K562 (cell line): ENCODE data around the gene PUSL1. TPM values are rescaled to one million over a fixed set of nuclear protein-coding genes. Genes with fewer than 3 reads are reported as not detected.

Source experiments
- CHD1 ChIP-seq: fragments of 200-600 bp; sonication (generic); IDR thresholded peaks from one replicate; pipeline ENCODE4 v1.6.1; 2012; ENCODE audit warnings: mild to moderate bottlenecking, moderate library complexity, low read length, inconsistent platforms
- CTCF ChIP-seq, 3 experiments: IDR thresholded peaks in 2 of 3; conservative IDR thresholded peaks in 1 of 3; 2 replicates each; pipeline ENCODE4 v1.5.1; 2011 to 2012; ENCODE audit warnings: low read length in 3 of 3, mild to moderate bottlenecking in 3 of 3, control low read depth in 2 of 3, improper control_type of control experiment in 1 of 3, inconsistent platforms in 1 of 3, low read depth in 1 of 3, mixed read lengths in 1 of 3, moderate library complexity in 1 of 3; ENCODE audit not compliant: insufficient read depth in 2 of 3
- DPF2 ChIP-seq: fragments of 450-650 bp; IDR thresholded peaks from 2 replicates; pipeline ENCODE4 v1.6.1; 2016
- E2F6 ChIP-seq, 2 experiments: IDR thresholded peaks; 2 replicates each; pipeline ENCODE4 v1.6.1; 2011; ENCODE audit warnings: borderline replicate concordance in 1 of 2, control low read depth in 1 of 2, low read depth in 1 of 2, low read length in 1 of 2, mild to moderate bottlenecking in 1 of 2, mixed read lengths in 1 of 2, moderate library complexity in 1 of 2; ENCODE audit not compliant: insufficient read depth in 1 of 2, insufficient read length in 1 of 2, poor library complexity in 1 of 2, severe bottlenecking in 1 of 2; ENCODE audit errors: extremely low read depth in 1 of 2
- GMEB1 ChIP-seq: fragments of 250-450 bp; sonication (Bioruptor Pico); IDR thresholded peaks from 2 replicates; pipeline ENCODE4 v1.4.0; 2020; ENCODE audit warnings: mild to moderate bottlenecking
- ID3 ChIP-seq, 2 experiments: fragments of 250-450 bp in 1 of 2; fragments of 450-650 bp in 1 of 2; sonication (Bioruptor Pico) in 1 of 2; IDR thresholded peaks; 2 replicates each; pipeline versions ENCODE4 v1.6.1 to v1.8.0; 2016 to 2021; ENCODE audit warnings: mild to moderate bottlenecking in 2 of 2, moderate library complexity in 2 of 2, missing compliant biosample characterization in 1 of 2, missing genetic modification characterization in 1 of 2
- KAT8 ChIP-seq: fragments of 450-650 bp; IDR thresholded peaks from 2 replicates; pipeline ENCODE4 v1.6.1; 2016; ENCODE audit warnings: low read depth, mild to moderate bottlenecking
- LEF1 ChIP-seq: fragments of 450-650 bp; IDR thresholded peaks from 2 replicates; pipeline ENCODE4 v1.6.1; 2016; ENCODE audit warnings: mild to moderate bottlenecking
- MAFG ChIP-seq: fragments of 450-650 bp; conservative IDR thresholded peaks from 2 replicates; pipeline ENCODE4 v1.6.1; 2016; ENCODE audit warnings: missing genetic modification characterization, missing compliant biosample characterization
- MTF1 ChIP-seq: fragments of 250-450 bp; sonication (Bioruptor Pico); IDR thresholded peaks from 2 replicates; pipeline ENCODE4 v1.9.0; 2021; ENCODE audit warnings: moderate library complexity, mild to moderate bottlenecking, inconsistent platforms, borderline replicate concordance
- NFE2 ChIP-seq: IDR thresholded peaks from 2 replicates; pipeline ENCODE4 v1.6.1; 2014; ENCODE audit warnings: antibody characterized with exemption, low read depth
- NR0B1 ChIP-seq: fragments of 450-650 bp; IDR thresholded peaks from one replicate; pipeline ENCODE4 v1.6.1; 2018; ENCODE audit warnings: mild to moderate bottlenecking, moderate library complexity; ENCODE audit not compliant: partially characterized antibody
- PKNOX1 ChIP-seq: fragments of 450-650 bp; IDR thresholded peaks from 2 replicates; pipeline ENCODE4 v1.6.1; 2016
- RAD21 ChIP-seq, 2 experiments: fragments of 250-450 bp in 1 of 2; fragments of 450-650 bp in 1 of 2; sonication (Bioruptor Pico) in 1 of 2; formaldehyde crosslinking in 1 of 2; IDR thresholded peaks in 1 of 2; conservative IDR thresholded peaks in 1 of 2; 2 replicates each; pipeline versions ENCODE4 v1.4.0 to v1.8.0; 2020 to 2022; ENCODE audit warnings: mild to moderate bottlenecking in 2 of 2, moderate library complexity in 1 of 2
- SMARCE1 ChIP-seq: fragments of 450-650 bp; IDR thresholded peaks from 2 replicates; pipeline ENCODE4 v1.7.1; 2016; ENCODE audit warnings: mild to moderate bottlenecking
- ZNF764 ChIP-seq: fragments of 250-450 bp; sonication (Bioruptor Pico); IDR thresholded peaks from 2 replicates; pipeline ENCODE4 v1.4.0; 2020; ENCODE audit warnings: low read depth, mild to moderate bottlenecking, moderate library complexity
- ZNF785 ChIP-seq: fragments of 250-450 bp; sonication (Bioruptor Pico); IDR thresholded peaks from 2 replicates; pipeline ENCODE4 v1.4.0; 2020; ENCODE audit warnings: mild to moderate bottlenecking
- polyA plus RNA-seq, 8 experiments: library from polyadenylated mRNA; depleted of rRNA in 4 of 8; stranded (reverse) in 5 of 8; unstranded in 3 of 8; fragments of >200 nt; fragmentation: Nextera tagmentation in 2 of 8; fragmentation: Illumina TruSeq in 1 of 8; extraction: Ambion mirVana in 2 of 8; extraction: Trizol in 1 of 8; gene quantifications; 2 replicates each; pipeline versions ENCODE4 v1.2.1 to v1.2.3, GENCODE V29; 2011 to 2014; ENCODE audit warnings: inconsistent platforms in 1 of 8, missing spikeins in 1 of 8
- total RNA-seq, 7 experiments: library from RNA; depleted of rRNA in 6 of 7; stranded (reverse); fragments of >200 nt in 6 of 7; fragmentation: Illumina TruSeq in 2 of 7; extraction: Trizol in 2 of 7; gene quantifications; 2 replicates each; pipeline versions ENCODE4 v1.2.1 to v1.2.3, GENCODE V29; 2011 to 2021; ENCODE audit warnings: low replicate concordance in 1 of 7

Gene PUSL1
- total and polyA plus RNA-seq, 9 of the 15 experiments (the other 6 are each of a cell fraction or from before 2014, with no cell fraction given), result 0.62 to 86.9 (median 13.6) TPM

GRCh38 chr1:1305300-1306069 lies 2.9 kb upstream of the PUSL1 start (continued):
- no peak for TF ChIP-seq ID3 (CRISPR knock-in tag; IDR thresholded peaks at IDR 0.05)
- no peak for TF ChIP-seq ID3 (tag; IDR thresholded peaks at IDR 0.05)
- TF ChIP-seq PKNOX1, result no peak
- peak; percentile 97 for TF ChIP-seq NFE2
- no peak for TF ChIP-seq NR0B1
- TF ChIP-seq E2F6 (IDR thresholded peaks at IDR 0.05; ENCODE audit: borderline replicate concordance in 1 of 2, extremely low read depth in 1 of 2, insufficient read depth in 1 of 2, insufficient read length in 1 of 2, low read depth in 1 of 2, low read length in 1 of 2, poor library complexity in 1 of 2, severe bottlenecking in 1 of 2), result no peak
- no peak for TF ChIP-seq ZNF764 (CRISPR knock-in tag)
- TF ChIP-seq ZNF785 (CRISPR knock-in tag), result no peak
- peak in 1 of 2 experiments; percentile 52; a peak in 2 of 4 replicates for TF ChIP-seq RAD21 (CRISPR knock-in tag; conservative IDR thresholded peaks at IDR 0.05 in 1 of 2, IDR thresholded peaks at IDR 0.05 in 1 of 2)
- no peak for TF ChIP-seq GMEB1 (CRISPR knock-in tag)
- peak in 2 of 3 experiments; percentile 40 to 48; a peak in 4 of 6 replicates for TF ChIP-seq CTCF (IDR thresholded peaks at IDR 0.05 in 2 of 3, conservative IDR thresholded peaks at IDR 0.05 in 1 of 3; ENCODE audit: insufficient read depth in 2 of 3, low read depth in 1 of 3, low read length in 3 of 3)
- TF ChIP-seq MAFG (tag), result peak; percentile 82
- TF ChIP-seq CHD1, result no peak
- peak; percentile 63; the same call in 1 of the 2 replicates for TF ChIP-seq DPF2
- TF ChIP-seq SMARCE1, result peak; percentile 54; the same call in 1 of the 2 replicates
- no peak for TF ChIP-seq MTF1 (CRISPR knock-in tag)
- no peak for TF ChIP-seq KAT8
- TF ChIP-seq LEF1, result peak; percentile 34; the same call in 1 of the 2 replicates
